ENCODE measurements around the gene NEK11.

NEK11 gene

DNA sequence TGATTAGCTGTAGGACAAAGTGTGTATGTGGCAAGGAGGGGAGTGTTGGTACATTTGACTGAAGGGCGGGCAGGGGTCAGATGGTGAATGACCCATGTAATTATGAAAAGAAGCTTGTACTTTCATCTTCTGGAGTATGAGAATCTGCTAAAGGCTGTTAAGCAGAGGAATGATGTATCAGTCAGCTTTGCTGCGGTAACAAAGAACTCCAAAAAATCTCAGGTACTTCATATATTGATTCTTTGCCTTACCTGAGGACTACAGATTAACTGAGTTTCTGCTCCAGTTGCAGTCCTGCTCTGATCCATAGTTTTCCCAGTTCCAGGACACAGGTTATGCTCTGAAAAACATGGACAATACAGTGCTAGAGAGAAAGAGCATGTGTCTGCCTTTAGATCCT lies 115.1 kb downstream of the NEK11 start:
- no peak for DNase-seq (ENCODE audit: low spot score)

- DNase-seq (ENCODE audit: low spot score) = no peak
Observed at GRCh38 chr3:131142580-131142979, 115.9 kb downstream of the NEK11 start.

DNA sequence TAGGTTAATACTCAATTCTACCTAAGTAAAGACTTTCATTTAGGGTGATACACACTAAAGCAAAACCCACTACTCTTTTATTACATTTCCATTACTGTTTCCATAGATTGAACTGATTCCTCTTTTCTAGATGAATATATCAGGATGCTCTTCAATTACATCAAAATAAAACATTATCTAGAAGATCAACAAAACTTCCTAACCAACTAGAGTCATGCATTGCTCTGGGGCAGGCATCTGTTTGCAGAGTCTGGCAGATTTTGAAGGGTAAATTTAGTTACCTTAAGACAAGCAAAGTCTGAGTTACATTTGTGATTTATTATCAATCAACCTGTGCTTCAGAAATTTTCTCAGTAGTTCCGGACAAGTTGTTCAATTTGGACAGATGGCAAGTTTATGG lies 117.1 kb downstream of the NEK11 start:
- no peak for DNase-seq (ENCODE audit: low spot score)

DNA sequence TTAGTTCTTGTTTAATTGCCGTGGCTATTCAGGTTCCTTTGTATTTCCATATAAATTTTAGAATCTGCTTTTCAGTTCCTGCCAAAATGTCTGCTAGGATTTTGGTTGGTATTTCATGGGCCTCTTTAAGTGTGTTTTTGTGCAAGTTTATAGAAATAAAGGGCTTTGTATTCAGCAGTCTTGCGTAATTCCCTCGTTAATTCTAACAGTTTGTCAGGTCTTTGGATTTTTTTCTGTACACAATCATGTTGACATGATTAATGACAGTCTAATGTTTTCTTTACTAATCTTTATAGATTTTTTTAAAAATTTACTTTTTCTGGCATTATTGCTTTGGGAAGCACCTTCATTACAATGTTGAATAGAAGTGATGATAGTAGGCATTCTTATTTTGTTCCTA lies 120.9 kb downstream of the NEK11 start:
- DNase-seq (ENCODE audit: low spot score) = no peak

GRCh38 chr3:131158434-131158833 lies 131.8 kb downstream of the NEK11 start:
- DNase-seq (ENCODE audit: low spot score) = no peak

- no peak for DNase-seq (ENCODE audit: low spot score)
Observed at GRCh38 chr3:131162516-131162915, 135.8 kb downstream of the NEK11 start.

DNA sequence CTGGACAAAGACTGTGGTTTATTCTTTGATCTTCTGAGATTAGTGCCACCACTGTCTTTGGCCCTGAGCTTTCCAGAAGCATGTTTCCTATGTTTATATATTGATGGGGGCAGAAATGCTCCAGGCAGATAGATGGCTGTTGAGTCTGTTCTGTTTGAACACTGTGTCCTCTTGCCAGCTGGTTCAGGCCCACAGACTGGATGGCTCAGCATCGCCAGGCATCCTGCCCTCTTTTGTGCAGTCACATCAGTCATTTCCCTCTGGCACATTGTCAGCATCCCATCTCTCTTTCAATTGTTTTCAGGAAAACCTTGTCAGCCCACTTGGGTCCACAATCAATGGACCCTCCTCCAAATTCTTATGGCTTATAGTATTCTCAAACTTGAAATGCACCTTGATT lies 141.2 kb downstream of the NEK11 start:
- no peak for DNase-seq (ENCODE audit: low spot score)

DNA sequence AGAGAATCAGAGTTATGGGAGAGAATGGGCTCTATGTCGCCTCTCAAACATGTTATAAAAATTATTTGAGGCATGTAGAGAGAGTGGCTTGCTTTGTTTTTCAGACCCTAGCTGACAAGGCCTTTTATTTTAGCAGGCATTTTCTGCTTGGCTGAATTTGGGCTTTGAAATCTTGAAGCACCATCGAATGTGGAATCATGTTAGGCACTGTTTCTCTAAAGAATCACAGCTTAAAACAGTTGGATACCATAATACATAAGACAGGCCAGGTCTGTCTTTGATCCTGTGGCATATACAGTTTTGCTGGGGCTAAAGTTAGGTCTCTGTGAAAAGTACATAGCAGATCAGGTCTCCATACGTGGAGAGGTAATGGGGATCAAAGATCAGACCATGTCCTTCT lies 142.7 kb downstream of the NEK11 start:
- DNase-seq (ENCODE audit: low spot score) = no peak

GRCh38 chr3:131172502-131173200 lies 146.0 kb downstream of the NEK11 start:
- no peak for DNase-seq (ENCODE audit: low spot score)

DNA sequence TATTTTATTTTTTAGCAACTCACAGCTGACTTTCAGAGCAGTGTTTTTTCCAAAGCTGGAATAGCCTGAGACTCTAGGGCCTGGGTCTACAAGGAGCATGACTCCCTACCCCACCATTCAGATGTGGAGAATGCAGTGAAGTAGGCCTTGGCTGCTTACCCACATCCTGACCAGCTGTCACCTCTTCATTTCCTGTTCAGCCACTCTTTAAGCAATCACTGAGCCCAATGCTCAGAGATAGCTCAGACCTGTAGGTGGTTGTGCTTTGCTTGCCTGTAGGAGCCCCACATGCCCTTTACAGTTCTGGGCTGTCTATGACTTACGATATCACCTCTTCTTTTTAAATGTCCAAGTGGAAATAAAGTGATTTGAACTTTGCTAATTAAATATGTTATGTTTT lies 148.1 kb downstream of the NEK11 start:
- DNase-seq (ENCODE audit: low spot score) = no peak

DNA sequence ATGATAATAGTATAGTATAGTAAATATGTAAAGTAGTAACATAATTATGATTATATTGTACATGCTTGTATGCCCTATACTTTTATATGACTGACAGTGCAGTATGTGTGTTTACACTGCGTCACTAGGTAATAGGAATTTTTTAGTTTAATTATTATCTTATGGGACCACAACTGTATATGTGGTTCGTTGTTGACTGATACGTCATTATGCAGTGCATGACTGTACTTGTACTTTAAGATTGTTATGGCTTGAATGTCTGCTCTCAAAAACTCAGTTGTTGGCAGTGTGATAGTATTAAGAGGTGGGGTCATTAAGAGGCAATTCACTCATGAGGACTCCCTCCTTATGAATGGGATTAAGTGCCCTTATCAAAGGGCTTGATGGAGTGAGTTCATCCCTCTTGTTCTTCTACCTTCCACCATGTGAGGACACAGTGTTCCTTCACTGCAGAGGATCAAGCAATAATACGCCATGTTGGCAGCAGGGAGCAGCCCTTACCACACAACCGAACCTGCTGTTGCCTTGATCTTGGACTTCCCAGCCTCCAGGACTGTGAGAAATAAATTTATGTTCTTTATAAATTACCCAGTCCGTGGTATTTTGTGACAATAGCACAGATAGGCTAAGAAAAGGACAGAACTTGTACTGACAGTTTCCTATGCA lies 152.2 kb downstream of the NEK11 start:
- DNase-seq (ENCODE audit: low spot score) = no peak

GRCh38 chr3:131192701-131193100 lies 166.0 kb downstream of the NEK11 start:
- no peak for DNase-seq (ENCODE audit: low spot score)

- DNase-seq (ENCODE audit: low spot score) = no peak
Observed at GRCh38 chr3:131193641-131194238, 167.1 kb downstream of the NEK11 start.

- no peak for DNase-seq (ENCODE audit: low spot score)
Observed at GRCh38 chr3:131194816-131195215, 168.1 kb downstream of the NEK11 start.

DNA sequence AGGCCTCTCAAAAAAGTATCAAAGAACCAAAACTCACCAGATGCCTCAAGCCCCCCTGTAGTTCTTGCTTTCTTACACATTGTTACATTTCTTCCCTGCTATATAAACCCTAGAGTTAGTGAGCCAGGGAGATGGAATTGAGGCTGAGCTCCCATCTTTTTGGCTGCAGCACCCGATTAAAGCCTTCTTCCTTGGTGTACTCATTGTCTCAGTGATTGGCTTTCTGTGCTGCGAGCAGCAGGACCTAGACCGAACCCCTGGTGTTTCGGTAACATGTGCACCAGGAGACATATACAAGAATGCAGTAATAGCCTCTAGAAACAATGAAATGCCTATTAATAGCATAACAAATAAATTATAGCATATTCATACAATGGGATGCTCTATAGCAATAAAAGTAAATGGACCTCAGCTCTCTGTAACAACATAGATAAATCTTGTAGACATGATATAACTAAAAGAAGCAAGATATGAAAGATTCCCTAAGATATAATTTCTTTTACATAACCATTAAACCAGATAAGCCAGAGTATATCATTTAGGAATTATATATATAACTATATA lies 174.0 kb downstream of the NEK11 start:
- no peak for DNase-seq (ENCODE audit: low spot score)

- DNase-seq (ENCODE audit: low spot score) = no peak
Observed at GRCh38 chr3:131216330-131216729, 189.7 kb downstream of the NEK11 start.

DNA sequence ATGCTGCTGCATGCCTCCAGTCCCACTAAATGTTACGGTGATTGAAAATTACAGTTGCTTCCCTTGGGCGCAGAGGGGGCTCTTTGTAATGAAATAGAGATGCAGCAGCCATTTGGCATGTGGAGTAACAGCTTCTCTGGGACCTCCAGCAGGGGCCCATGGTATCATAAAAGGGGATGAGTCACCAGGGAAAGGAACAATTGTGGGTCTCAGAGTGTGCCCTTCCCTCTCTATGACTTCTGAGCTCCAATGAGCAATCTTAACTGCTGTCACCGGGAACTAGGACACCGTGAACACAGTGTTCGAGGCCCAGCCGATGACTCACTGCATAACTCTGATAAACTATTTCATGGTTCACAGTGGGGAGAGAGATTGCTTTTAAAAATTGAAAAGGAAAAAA lies 190.1 kb downstream of the NEK11 start:
- no peak for DNase-seq (ENCODE audit: low spot score)

GRCh38 chr3:131217296-131217741 lies 190.6 kb downstream of the NEK11 start:
- no peak for DNase-seq (ENCODE audit: low spot score)

GRCh38 chr3:131218196-131218595 lies 191.5 kb downstream of the NEK11 start:
- no peak for DNase-seq (ENCODE audit: low spot score)

DNA sequence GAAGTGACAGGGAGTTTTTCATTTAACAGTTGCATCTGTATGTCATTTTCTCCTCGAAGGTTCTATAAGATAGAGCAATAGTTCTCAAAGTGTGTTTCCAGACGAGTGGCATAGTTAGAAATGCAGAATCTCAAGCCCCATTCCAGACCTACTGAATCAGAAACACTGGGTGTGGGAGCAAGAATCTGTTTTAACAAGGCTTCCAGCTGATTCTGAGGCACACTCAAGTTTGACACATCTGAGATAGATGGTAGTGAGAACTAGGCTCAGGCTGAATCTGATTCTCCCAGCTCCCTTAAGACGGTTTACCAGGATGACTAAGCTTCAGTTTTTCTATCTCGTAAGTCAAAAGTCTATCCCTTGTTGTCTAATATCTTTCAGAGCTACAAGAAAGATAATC lies 195.1 kb downstream of the NEK11 start:
- no peak for DNase-seq (ENCODE audit: low spot score)

- no peak for DNase-seq (ENCODE audit: low spot score)
Observed at GRCh38 chr3:131222599-131222998, 195.9 kb downstream of the NEK11 start.

- no peak for DNase-seq (ENCODE audit: low spot score)
Observed at GRCh38 chr3:131223373-131224289, 197.0 kb downstream of the NEK11 start.
